Measurements from ENCODE around the gene NONO.
"Not testable (repeated sequence)": the region's sequence is repeated elsewhere in the genome, so short reads cannot be mapped to it uniquely, and the experiment has no call there.

- not testable (repeated sequence) for TF ChIP-seq CTCF (IDR thresholded peaks at IDR 0.05; ENCODE audit: low read depth, low read length, poor library complexity, severe bottlenecking); EZH2phosphoT487 (IDR thresholded peaks at IDR 0.05; ENCODE audit: borderline replicate concordance, low read length)
Observed at GRCh38 chrX:71316959-71317358, 33.5 kb downstream of the NONO start.
